CD14-positive monocyte (primary cell): ENCODE data around the gene RPS2. TPM values are rescaled to one million over a fixed set of nuclear protein-coding genes. Genes with fewer than 3 reads are reported as not detected.

Experiments used
- DNase-seq, 3 donors: peaks; one replicate each; pipeline ENCODE4 v3.0.0-alpha.2; 2011 to 2022
- H2AFZ ChIP-seq: 2 replicates; pipeline ENCODE4 v1.6.0; 2012; ENCODE audit warnings: mild to moderate bottlenecking, low read depth, low read length, inconsistent platforms; ENCODE audit not compliant: insufficient read depth, poor library complexity, severe bottlenecking
- H3K27ac ChIP-seq, 2 donors: 1 replicate in 1 of 2; 2 replicates in 1 of 2; pipeline ENCODE4 v1.5.1; 2012 to 2013; ENCODE audit warnings: low read length in 2 of 2, control low read depth in 1 of 2, inconsistent platforms in 1 of 2, low read depth in 1 of 2, mild to moderate bottlenecking in 1 of 2
- H3K27me3 ChIP-seq, 2 donors: one replicate each; pipeline versions ENCODE4 v1.6.0 to v1.6.1; 2011 to 2013; ENCODE audit warnings: low read length in 2 of 2; ENCODE audit not compliant: control insufficient read depth in 2 of 2, insufficient read depth in 2 of 2
- H3K36me3 ChIP-seq, 2 donors: replicated peaks in 1 of 2; 1 replicate in 1 of 2; 2 replicates in 1 of 2; pipeline versions ENCODE4 v1.5.1 to v1.6.1; 2012 to 2013; ENCODE audit warnings: low read length in 2 of 2, control low read depth in 1 of 2, inconsistent platforms in 1 of 2, mild to moderate bottlenecking in 1 of 2; ENCODE audit not compliant: insufficient read depth in 2 of 2, control insufficient read depth in 1 of 2
- H3K4me1 ChIP-seq, 2 donors: 1 replicate in 1 of 2; 2 replicates in 1 of 2; pipeline versions ENCODE4 v1.5.1 to v1.6.1; 2012 to 2013; ENCODE audit warnings: low read length in 2 of 2, control low read depth in 1 of 2, inconsistent platforms in 1 of 2, mild to moderate bottlenecking in 1 of 2, moderate library complexity in 1 of 2; ENCODE audit not compliant: insufficient read depth in 2 of 2, control insufficient read depth in 1 of 2
- H3K4me2 ChIP-seq: replicated peaks from 2 replicates; pipeline ENCODE3; 2012; ENCODE audit warnings: low read length, moderate library complexity, mild to moderate bottlenecking; ENCODE audit not compliant: poor library complexity, severe bottlenecking; ENCODE audit errors: extremely low read depth
- H3K4me3 ChIP-seq, 3 experiments: fragments of 200-600 bp in 1 of 3; sonication (generic) in 1 of 3; replicated peaks in 1 of 3; 1 replicate in 2 of 3; 2 replicates in 1 of 3; pipeline ENCODE4 v1.5.1; 2011 to 2013; ENCODE audit warnings: low read length in 3 of 3, mild to moderate bottlenecking in 3 of 3, control low read depth in 2 of 3, low read depth in 2 of 3, inconsistent platforms in 1 of 3, moderate library complexity in 1 of 3
- H3K79me2 ChIP-seq: 2 replicates; pipeline ENCODE4 v1.6.0; 2012; ENCODE audit warnings: mild to moderate bottlenecking, control low read depth, inconsistent platforms, low read length, moderate library complexity; ENCODE audit not compliant: insufficient read depth
- H3K9ac ChIP-seq: 2 replicates; pipeline ENCODE4 v1.6.0; 2017; ENCODE audit warnings: low read length, mild to moderate bottlenecking; ENCODE audit not compliant: insufficient read depth, poor library complexity, severe bottlenecking
- H3K9me3 ChIP-seq, 2 donors: replicated peaks in 1 of 2; 1 replicate in 1 of 2; 2 replicates in 1 of 2; pipeline versions ENCODE4 v1.5.1 to v1.6.1; 2012 to 2013; ENCODE audit warnings: low read length in 2 of 2, control low read depth in 1 of 2; ENCODE audit not compliant: control insufficient read depth in 1 of 2, insufficient read depth in 1 of 2
- H4K20me1 ChIP-seq: 2 replicates; pipeline ENCODE4 v1.6.0; 2012; ENCODE audit warnings: mild to moderate bottlenecking, low read length, control low read depth, moderate library complexity; ENCODE audit not compliant: insufficient read depth
- H3K27ac Mint-ChIP-seq, 7 donors: one replicate each; pipeline ENCODE4 v1.8.0; 2020; ENCODE audit warnings: mild to moderate bottlenecking in 7 of 7, mixed read lengths in 7 of 7, moderate library complexity in 6 of 7, inconsistent platforms in 2 of 7
- H3K27me3 Mint-ChIP-seq, 3 donors: one replicate each; pipeline ENCODE4 v1.8.0; 2021 to 2022; ENCODE audit warnings: low read depth in 3 of 3, mild to moderate bottlenecking in 3 of 3, mixed read lengths in 3 of 3, moderate library complexity in 3 of 3, inconsistent platforms in 1 of 3
- H3K36me3 Mint-ChIP-seq, 2 donors: one replicate each; pipeline ENCODE4 v1.8.0; 2020; ENCODE audit warnings: mixed read lengths in 2 of 2, inconsistent platforms in 1 of 2, mild to moderate bottlenecking in 1 of 2
- H3K4me1 Mint-ChIP-seq: one replicate; pipeline ENCODE4 v1.8.0; 2020; ENCODE audit warnings: mild to moderate bottlenecking, mixed read lengths
- H3K4me3 Mint-ChIP-seq, 2 donors: one replicate each; pipeline ENCODE4 v1.8.0; 2020; ENCODE audit warnings: mild to moderate bottlenecking in 2 of 2, mixed read lengths in 2 of 2, moderate library complexity in 1 of 2
- H3K9me3 Mint-ChIP-seq, 7 donors: one replicate each; pipeline ENCODE4 v1.8.0; 2020 to 2022; ENCODE audit warnings: mixed read lengths in 7 of 7, mild to moderate bottlenecking in 6 of 7, moderate library complexity in 6 of 7, inconsistent platforms in 2 of 7
- CTCF ChIP-seq: fragments of 200-600 bp; IDR thresholded peaks from one replicate; pipeline ENCODE4 v1.8.0; 2022; ENCODE audit warnings: antibody characterized with exemption, mild to moderate bottlenecking
- WGBS: methylation state at CpG from one replicate; pipeline ENCODE4 v1.1.5; 2013; ENCODE audit warnings: missing lambda C conversion rate; ENCODE audit not compliant: insufficient coverage; 5-methylcytosine and 5-hydroxymethylcytosine counted together
- intact Hi-C, 2 donors: fragments of 100-400 bp; cut with micrococcal nuclease; formaldehyde crosslinking; loops; one replicate each; pipeline versions ENCODE4 v1.15.0 to v1.15.1; 2023
- polyA plus RNA-seq, 3 donors: library from polyadenylated mRNA; depleted of rRNA in 1 of 3; unstranded in 2 of 3; stranded (reverse) in 1 of 3; fragments of 300-500 nt in 2 of 3; fragments of >200 nt in 1 of 3; fragmentation: Illumina TruSeq in 2 of 3; gene quantifications; 1 replicate in 2 of 3; 2 replicates in 1 of 3; pipeline ENCODE4 v1.2.3, GENCODE V29; 2012 to 2021

The RPS2 gene
- polyA plus RNA-seq, 3 donors: 1,849 to 2,136 (median 1,893) TPM

- H3K36me3 ChIP-seq: no peaks in the 10 kb centered on the region
- peaks cover 20% of the 10 kb centered on the region for H3K4me1 Mint-ChIP-seq
- H3K9me3 ChIP-seq: peaks cover 0 to 4% of the 10 kb centered on the region in 2 donors
- no peak for TF ChIP-seq CTCF
- no peak overlapping the region for H3K4me3 Mint-ChIP-seq
- H4K20me1 ChIP-seq: no peaks in the 10 kb centered on the region
- peaks cover 38 to 46% (median 43%) of the 10 kb centered on the region in 3 donors for H3K27me3 Mint-ChIP-seq
- no peak overlapping the region for H3K9ac ChIP-seq
- H3K4me3 ChIP-seq: no peak overlapping the region
- no peak for DNase-seq
- peaks cover 20 to 23% of the 10 kb centered on the region in 2 donors for H3K4me1 ChIP-seq
- H2AFZ ChIP-seq: no peak overlapping the region
- no peak overlapping the region for H3K27ac Mint-ChIP-seq
- H3K4me2 ChIP-seq: no peak overlapping the region
- H3K27ac ChIP-seq: no peak overlapping the region
- peaks cover 0 to 6% of the 10 kb centered on the region in 2 donors for H3K36me3 Mint-ChIP-seq
- H3K79me2 ChIP-seq: no peaks in the 10 kb centered on the region
- peaks cover under 1 to 33% of the 10 kb centered on the region in 2 donors for H3K27me3 ChIP-seq
- intact Hi-C loops: no loop called here
- WGBS: 84% methylated on average over 5 of the region's 11 CpGs
- H3K9me3 Mint-ChIP-seq: peaks cover 0 to 9% (median 6%) of the 10 kb centered on the region in 7 donors
Observed at GRCh38 chr16:1926271-1926670, 38.4 kb downstream of the RPS2 start.

- TF ChIP-seq CTCF: no peak
- H3K27ac Mint-ChIP-seq: peak overlapping the region in 1 of 7 donors; percentile 33
- H4K20me1 ChIP-seq: no peaks in the 10 kb centered on the region
- intact Hi-C loops: loop anchor here in 1 of 2 donors (5.0 kb wide), 1 partner anchor 67 kb away; no protein-coding TSS in a partner anchor
- H3K4me3 ChIP-seq: no peak overlapping the region
- peaks cover 59 to 65% (median 65%) of the 10 kb centered on the region in 3 donors for H3K27me3 Mint-ChIP-seq
- H3K79me2 ChIP-seq: no peaks in the 10 kb centered on the region
- peaks cover 0 to 6% of the 10 kb centered on the region in 2 donors for H3K36me3 Mint-ChIP-seq
- WGBS: 80% methylated on average over 1 of the region's 5 CpGs
- H3K9me3 ChIP-seq: peaks cover 0 to 10% of the 10 kb centered on the region in 2 donors
- no peak overlapping the region for H3K27ac ChIP-seq
- peaks cover 18% of the 10 kb centered on the region for H3K4me1 Mint-ChIP-seq
- DNase-seq: no peak
- H3K36me3 ChIP-seq: no peaks in the 10 kb centered on the region
- H3K4me2 ChIP-seq: no peak overlapping the region
- H3K4me1 ChIP-seq: peaks cover 11% of the 10 kb centered on the region in 2 donors
- H3K9ac ChIP-seq: no peak overlapping the region
- H2AFZ ChIP-seq: no peak overlapping the region
- H3K9me3 Mint-ChIP-seq: peaks cover 0 to 15% (median 6%) of the 10 kb centered on the region in 7 donors
- peak overlapping the region in 1 of 2 donors; percentile 21 for H3K4me3 Mint-ChIP-seq
- peaks cover 3 to 55% of the 10 kb centered on the region in 2 donors for H3K27me3 ChIP-seq
Observed at GRCh38 chr16:1924095-1924494, 40.5 kb downstream of the RPS2 start.
